PC-9 (cell line): ENCODE results near the gene PLEKHF1.

Source experiments
- EZH2 ChIP-seq: fragments of 200-600 bp; sonication (generic); IDR thresholded peaks from 2 replicates; pipeline ENCODE4 v1.8.0; 2017; ENCODE audit warnings: antibody characterized with exemption, low read depth
- TF ChIP-seq, protein P1 (sequence below): fragments of 200-600 bp; sonication (generic); conservative IDR thresholded peaks from 2 replicates; pipeline ENCODE4 v1.6.1; 2017; ENCODE audit warnings: mixed run types, antibody characterized with exemption, mild to moderate bottlenecking, moderate library complexity

DNA sequence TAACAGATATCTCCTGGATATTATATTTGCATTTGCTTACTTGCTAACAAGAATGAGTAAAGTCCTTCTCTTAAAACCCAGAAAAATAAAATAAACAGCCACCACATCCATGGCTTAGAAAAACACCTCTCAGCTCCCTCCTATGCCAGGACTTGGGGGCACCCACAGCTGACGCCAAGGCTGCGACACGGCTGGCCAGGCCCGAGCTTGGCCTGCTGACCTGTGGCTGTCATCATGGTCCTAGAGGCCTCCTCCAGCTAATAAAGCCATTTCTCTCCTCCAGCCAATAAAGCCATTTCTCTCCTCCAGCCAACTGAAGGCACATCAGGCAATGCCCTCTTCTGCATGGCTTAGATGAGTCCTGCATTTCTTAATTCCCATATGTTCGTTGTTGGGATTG lies 28.9 kb downstream of the PLEKHF1 start:
- TF ChIP-seq, protein P1, sequence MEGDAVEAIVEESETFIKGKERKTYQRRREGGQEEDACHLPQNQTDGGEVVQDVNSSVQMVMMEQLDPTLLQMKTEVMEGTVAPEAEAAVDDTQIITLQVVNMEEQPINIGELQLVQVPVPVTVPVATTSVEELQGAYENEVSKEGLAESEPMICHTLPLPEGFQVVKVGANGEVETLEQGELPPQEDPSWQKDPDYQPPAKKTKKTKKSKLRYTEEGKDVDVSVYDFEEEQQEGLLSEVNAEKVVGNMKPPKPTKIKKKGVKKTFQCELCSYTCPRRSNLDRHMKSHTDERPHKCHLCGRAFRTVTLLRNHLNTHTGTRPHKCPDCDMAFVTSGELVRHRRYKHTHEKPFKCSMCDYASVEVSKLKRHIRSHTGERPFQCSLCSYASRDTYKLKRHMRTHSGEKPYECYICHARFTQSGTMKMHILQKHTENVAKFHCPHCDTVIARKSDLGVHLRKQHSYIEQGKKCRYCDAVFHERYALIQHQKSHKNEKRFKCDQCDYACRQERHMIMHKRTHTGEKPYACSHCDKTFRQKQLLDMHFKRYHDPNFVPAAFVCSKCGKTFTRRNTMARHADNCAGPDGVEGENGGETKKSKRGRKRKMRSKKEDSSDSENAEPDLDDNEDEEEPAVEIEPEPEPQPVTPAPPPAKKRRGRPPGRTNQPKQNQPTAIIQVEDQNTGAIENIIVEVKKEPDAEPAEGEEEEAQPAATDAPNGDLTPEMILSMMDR: no peak
- TF ChIP-seq EZH2: no peak
